BLaER1 treated with 17β-estradiol and CSF1 and Interleukin-3, amounts not matched to agents 10 nM and 100 nM (cell line): ENCODE measurements around the gene TCP1.
"Not testable (repeated sequence)": the region's sequence is repeated elsewhere in the genome, so short reads cannot be mapped to it uniquely, and the experiment has no call there.

ENCODE experiments used
- H3K27ac ChIP-seq, 11 experiments: shearing (Covaris generic); formaldehyde crosslinking; 2 replicates each; pipeline ENCODE4 v1.8.1; 2022
- H3K27me3 ChIP-seq, 11 experiments: shearing (Covaris generic); formaldehyde crosslinking; 2 replicates each; pipeline ENCODE4 v1.8.1; 2022
- H3K36me3 ChIP-seq, 11 experiments: shearing (Covaris generic); formaldehyde crosslinking; 2 replicates each; pipeline ENCODE4 v1.8.1; 2022
- H3K4me1 ChIP-seq, 10 experiments: shearing (Covaris generic); formaldehyde crosslinking; 2 replicates each; pipeline ENCODE4 v1.8.1; 2022
- H3K4me2 ChIP-seq, 11 experiments: shearing (Covaris generic); formaldehyde crosslinking; 2 replicates each; pipeline ENCODE4 v1.8.1; 2022
- H3K4me3 ChIP-seq, 10 experiments: shearing (Covaris generic); formaldehyde crosslinking; 2 replicates each; pipeline ENCODE4 v1.8.1; 2022
- H3K9ac ChIP-seq, 11 experiments: shearing (Covaris generic); formaldehyde crosslinking; 2 replicates each; pipeline ENCODE4 v1.8.1; 2022
- H3K9me3 ChIP-seq, 11 experiments: shearing (Covaris generic); formaldehyde crosslinking; replicated peaks in 1 of 11; 2 replicates each; pipeline ENCODE4 v1.8.1; 2022
- H4K20me1 ChIP-seq, 11 experiments: shearing (Covaris generic); formaldehyde crosslinking; 2 replicates each; pipeline ENCODE4 v1.8.1; 2022
- Cebpa-rat ChIP-seq, 11 experiments: shearing (Covaris generic); IDR thresholded peaks; 2 replicates each; pipeline ENCODE4 v1.8.1; 2022

Gene TCP1

GRCh38 chr6:159830501-159831372 is 41.3 kb upstream of the TCP1 start:
- H3K9me3 ChIP-seq, result peaks cover 0 to 18% (median 0%) of the 10 kb centered on the region in 11 experiments; a peak in 4 of 22 replicates
- TF ChIP-seq Cebpa-rat (IDR thresholded peaks at IDR 0.05), result no peak
- peak overlapping the region; percentile 87 to 99 (median 93) for H3K4me2 ChIP-seq
- H4K20me1 ChIP-seq, result no peaks in the 10 kb centered on the region
- H3K27me3 ChIP-seq, result no peaks in the 10 kb centered on the region
- H3K27ac ChIP-seq, result peak overlapping the region; percentile 46 to 85 (median 67); a peak in 19 of 22 replicates
- H3K4me1 ChIP-seq, result peaks cover 59 to 97% (median 82%) of the 10 kb centered on the region in 10 experiments
- H3K36me3 ChIP-seq, result no peaks in the 10 kb centered on the region
- H3K4me3 ChIP-seq, result peak overlapping the region in 7 of 10 experiments; percentile 6 to 49 (median 36); a peak in 9 of 20 replicates
- peak overlapping the region; percentile 36 to 75 (median 57); a peak in 19 of 22 replicates for H3K9ac ChIP-seq

- TF ChIP-seq Cebpa-rat (IDR thresholded peaks at IDR 0.05), result no peak
- Histone ChIP-seq H3K4me1 (peaks cover 59 to 86% (median 73%) of the 10 kb centered on the region in 10 experiments), H4K20me1 (no peaks in the 10 kb centered on the region), H3K4me2 (peak overlapping the region; percentile 87 to 99 (median 93)), H3K27me3 (no peaks in the 10 kb centered on the region), H3K36me3 (no peaks in the 10 kb centered on the region), H3K4me3 (peak overlapping the region; percentile 8 to 49 (median 29); a peak in 18 of 20 replicates), H3K9ac (peak overlapping the region; percentile 36 to 75 (median 57); a peak in 21 of 22 replicates), H3K9me3 (peaks cover 0 to 19% (median 0%) of the 10 kb centered on the region in 11 experiments; a peak in 4 of 22 replicates), H3K27ac (peak overlapping the region; percentile 46 to 85 (median 67); a peak in 20 of 22 replicates)
Measured at GRCh38 chr6:159829526-159829925, 40.1 kb upstream of the TCP1 start.

DNA sequence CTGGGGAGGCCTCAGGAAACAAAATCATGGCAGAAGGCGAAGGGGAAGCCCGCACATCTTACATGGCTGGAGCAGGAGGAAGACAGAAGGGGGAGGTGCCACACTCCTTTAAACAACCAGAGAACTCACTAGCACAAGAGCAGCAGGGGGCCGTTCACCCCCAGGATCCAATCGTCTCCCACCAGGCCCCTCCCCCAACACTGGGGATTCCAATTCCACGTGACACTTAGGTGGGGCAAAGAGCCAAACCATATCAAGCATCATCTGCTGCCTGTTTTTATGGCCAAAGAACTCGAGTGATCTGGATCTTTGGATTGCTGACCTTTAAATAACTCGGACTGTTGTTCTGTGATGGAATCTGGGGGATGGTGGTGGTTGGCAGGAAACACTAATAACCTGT is 38.7 kb upstream of the TCP1 start:
- Histone ChIP-seq H3K9me3 (peaks cover 0 to 19% (median 0%) of the 10 kb centered on the region in 11 experiments; a peak in 4 of 22 replicates), H3K36me3 (no peaks in the 10 kb centered on the region), H3K27ac (peak overlapping the region in 1 of 11 experiments; percentile 29; a peak in 2 of 22 replicates), H3K4me2 (peak overlapping the region; percentile 50 to 99 (median 93); a peak in 21 of 22 replicates), H4K20me1 (no peaks in the 10 kb centered on the region), H3K9ac (no peak overlapping the region), H3K27me3 (no peaks in the 10 kb centered on the region), H3K4me1 (peaks cover 59 to 81% (median 70%) of the 10 kb centered on the region in 10 experiments), H3K4me3 (no peak overlapping the region)
- no peak for TF ChIP-seq Cebpa-rat (IDR thresholded peaks at IDR 0.05)

DNA sequence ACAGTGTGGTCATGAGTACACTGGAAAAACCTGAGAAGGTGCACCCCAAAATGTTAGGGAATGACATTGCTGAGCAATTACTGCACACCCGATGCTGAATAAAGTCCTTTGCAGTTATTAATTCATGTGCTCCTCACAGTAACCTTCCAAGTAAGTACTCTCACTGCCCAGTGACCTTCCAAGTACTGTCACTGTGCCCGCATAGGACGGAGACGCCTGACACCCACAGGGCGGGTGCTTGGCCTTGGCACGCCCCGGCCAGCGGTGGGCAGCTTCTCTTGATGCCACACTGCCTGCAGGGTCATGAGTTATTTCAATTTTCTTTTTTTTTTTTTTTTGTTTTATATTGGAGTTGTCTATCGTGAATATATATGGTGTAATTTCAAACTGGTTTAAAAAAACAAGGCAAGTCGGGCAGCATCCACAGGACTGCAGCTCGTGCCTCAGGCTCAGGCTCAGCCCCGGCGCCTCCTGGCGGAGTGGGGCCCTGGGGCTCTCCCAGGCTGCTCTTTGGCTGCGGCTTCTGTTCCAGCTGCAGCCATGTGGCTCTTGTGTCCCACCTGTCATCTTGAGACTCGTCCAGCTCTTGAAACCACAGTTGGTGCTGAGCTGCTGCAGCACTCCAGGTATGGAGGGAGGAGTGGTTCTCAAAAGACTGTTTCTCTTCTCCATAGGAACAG is 37.7 kb upstream of the TCP1 start:
- no peak overlapping the region for H3K9ac ChIP-seq
- no peak for TF ChIP-seq Cebpa-rat (IDR thresholded peaks at IDR 0.05)
- H3K27ac ChIP-seq, result no peak overlapping the region
- no peak overlapping the region for H3K4me3 ChIP-seq
- H3K36me3 ChIP-seq, result no peaks in the 10 kb centered on the region
- no peaks in the 10 kb centered on the region for H3K27me3 ChIP-seq
- H3K4me2 ChIP-seq, result peak overlapping the region in 5 of 11 experiments; percentile 20 to 99 (median 95); a peak in 7 of 22 replicates
- H3K4me1 ChIP-seq, result peaks cover 61 to 81% (median 70%) of the 10 kb centered on the region in 10 experiments
- H3K9me3 ChIP-seq, result peaks cover 0 to 19% (median 0%) of the 10 kb centered on the region in 11 experiments; a peak in 4 of 22 replicates
- no peaks in the 10 kb centered on the region for H4K20me1 ChIP-seq

- Histone ChIP-seq H3K4me2 (0 out of 22 replicates have a peak overlapping the region, but pooled peaks of 1 of the 11 experiments have one; percentile 1), H3K36me3 (no peaks in the 10 kb centered on the region), H3K27ac (no peak overlapping the region), H3K27me3 (no peaks in the 10 kb centered on the region), H3K4me3 (no peak overlapping the region), H3K9me3 (peaks cover 0 to 19% (median 0%) of the 10 kb centered on the region in 11 experiments; a peak in 4 of 22 replicates), H4K20me1 (no peaks in the 10 kb centered on the region), H3K4me1 (peaks cover 61 to 81% (median 70%) of the 10 kb centered on the region in 10 experiments), H3K9ac (no peak overlapping the region)
- no peak for TF ChIP-seq Cebpa-rat (IDR thresholded peaks at IDR 0.05)
Measured at GRCh38 chr6:159826004-159826403, 36.6 kb upstream of the TCP1 start.

GRCh38 chr6:159824690-159825089 is 35.3 kb upstream of the TCP1 start:
- H3K4me1 ChIP-seq, result peaks cover 59 to 81% (median 69%) of the 10 kb centered on the region in 10 experiments
- H3K9me3 ChIP-seq, result peaks cover 0 to 19% (median 0%) of the 10 kb centered on the region in 11 experiments; a peak in 4 of 22 replicates
- H3K27ac ChIP-seq, H4K20me1 ChIP-seq, H3K4me2 ChIP-seq, H3K4me3 ChIP-seq, H3K9ac ChIP-seq, H3K27me3 ChIP-seq, H3K36me3 ChIP-seq: not testable (repeated sequence)

DNA sequence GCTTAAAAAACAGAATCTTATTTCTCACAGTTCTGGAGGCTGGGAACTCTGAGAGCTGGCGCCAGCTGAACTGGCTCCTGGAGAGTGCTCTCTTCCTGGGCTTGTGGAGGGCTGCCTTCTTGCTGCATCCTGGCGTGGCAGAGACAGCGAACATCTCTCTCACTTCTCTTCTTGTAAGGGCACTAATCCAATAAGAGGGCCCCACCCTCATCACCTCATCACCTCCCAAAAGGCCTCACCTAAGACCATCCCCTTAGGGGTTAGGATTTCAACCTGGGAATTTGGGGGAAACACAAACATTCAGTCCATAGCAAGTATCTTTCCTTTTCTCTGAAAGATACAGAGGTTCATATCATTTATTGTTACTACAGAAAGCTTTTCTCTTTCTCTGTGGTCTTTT is 34.6 kb upstream of the TCP1 start:
- Histone ChIP-seq H3K9me3 (peaks cover 0 to 19% (median 0%) of the 10 kb centered on the region in 11 experiments; a peak in 4 of 22 replicates), H3K36me3 (no peaks in the 10 kb centered on the region), H3K4me3 (no peak overlapping the region), H4K20me1 (no peaks in the 10 kb centered on the region), H3K4me2 (peak overlapping the region in 2 of 11 experiments; percentile 83 to 92; a peak in 2 of 22 replicates), H3K27ac (no peak overlapping the region), H3K9ac (no peak overlapping the region), H3K27me3 (no peaks in the 10 kb centered on the region), H3K4me1 (peaks cover 59 to 81% (median 69%) of the 10 kb centered on the region in 10 experiments)
- TF ChIP-seq Cebpa-rat (IDR thresholded peaks at IDR 0.05), result no peak

- 0 out of 20 replicates have a peak overlapping the region, but pooled peaks of 1 of the 10 experiments have one; percentile 55 for H3K4me3 ChIP-seq
- H3K27ac ChIP-seq, result peak overlapping the region in 10 of 11 experiments; percentile 57 to 90 (median 83); a peak in 19 of 22 replicates
- H3K9ac ChIP-seq, result peak overlapping the region in 10 of 11 experiments; percentile 9 to 79 (median 72); a peak in 16 of 22 replicates
- H3K4me1 ChIP-seq, result peaks cover 45 to 79% (median 66%) of the 10 kb centered on the region in 10 experiments
- H3K36me3 ChIP-seq, result no peaks in the 10 kb centered on the region
- H3K4me2 ChIP-seq, result peak overlapping the region; percentile 83 to 94 (median 92)
- no peak for TF ChIP-seq Cebpa-rat (IDR thresholded peaks at IDR 0.05)
- peaks cover 0 to 11% (median 0%) of the 10 kb centered on the region in 11 experiments; a peak in 3 of 22 replicates for H3K9me3 ChIP-seq
- H3K27me3 ChIP-seq, result no peaks in the 10 kb centered on the region
- H4K20me1 ChIP-seq, result no peaks in the 10 kb centered on the region
Measured at GRCh38 chr6:159821726-159822125, 32.3 kb upstream of the TCP1 start.
